ENCODE measurements around the gene CLEC10A.

DNA sequence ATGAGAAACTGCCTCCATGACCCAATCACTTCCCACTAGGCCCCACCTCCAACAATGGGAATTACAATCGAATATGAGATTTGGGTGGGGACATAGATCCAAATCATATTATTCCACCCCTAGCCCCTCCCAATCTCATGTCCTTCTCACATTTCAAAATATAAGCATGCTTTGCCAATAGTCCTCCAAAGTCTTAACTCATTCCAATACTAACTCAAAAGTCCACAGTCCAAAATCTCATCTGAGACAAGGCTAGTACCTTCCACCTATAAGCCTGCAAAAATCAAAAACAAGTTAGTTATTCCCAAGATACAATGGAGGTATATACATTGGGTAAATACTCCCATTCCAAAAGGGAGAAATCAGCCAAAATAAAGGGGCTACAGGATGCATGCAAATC, 12.9 kb downstream of the CLEC10A start:
- no peak for TF ChIP-seq REST (IDR thresholded peaks at IDR 0.05; ENCODE audit: insufficient read depth in 1 of 2, low read depth in 2 of 2, low read length in 2 of 2)
- TF ChIP-seq POLR2AphosphoS5 (IDR thresholded peaks at IDR 0.05; ENCODE audit: low read depth, low read length), result no peak
- TF ChIP-seq TAF1 (IDR thresholded peaks at IDR 0.05; ENCODE audit: borderline replicate concordance, insufficient read depth, low read length), result no peak
- TF ChIP-seq SIN3A (IDR thresholded peaks at IDR 0.05; ENCODE audit: borderline replicate concordance, insufficient read depth, low read length), result no peak
